ENCODE results near the gene HOXD3.

The HOXD3 gene

DNA sequence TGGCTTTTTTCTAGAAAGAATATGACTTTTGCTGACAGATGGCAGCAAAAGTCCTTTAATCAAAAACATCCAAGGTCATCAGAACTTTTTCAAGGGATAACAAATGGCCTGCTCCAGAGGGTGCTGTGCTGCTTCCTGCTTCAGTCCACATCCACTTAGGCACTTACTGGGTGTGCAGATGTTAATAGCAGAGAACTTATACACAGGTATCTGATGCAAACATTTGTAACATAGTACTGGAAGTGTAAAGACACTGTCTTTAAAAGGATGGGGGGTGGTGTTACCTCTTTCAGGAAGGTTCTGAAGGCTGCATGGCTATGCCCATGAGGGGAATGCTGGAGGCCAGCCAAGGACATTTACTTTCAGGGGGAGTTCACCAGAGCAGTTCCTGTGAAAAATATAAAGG, 22.1 kb upstream of the HOXD3 start:
- DNase-seq = no peak

DNA sequence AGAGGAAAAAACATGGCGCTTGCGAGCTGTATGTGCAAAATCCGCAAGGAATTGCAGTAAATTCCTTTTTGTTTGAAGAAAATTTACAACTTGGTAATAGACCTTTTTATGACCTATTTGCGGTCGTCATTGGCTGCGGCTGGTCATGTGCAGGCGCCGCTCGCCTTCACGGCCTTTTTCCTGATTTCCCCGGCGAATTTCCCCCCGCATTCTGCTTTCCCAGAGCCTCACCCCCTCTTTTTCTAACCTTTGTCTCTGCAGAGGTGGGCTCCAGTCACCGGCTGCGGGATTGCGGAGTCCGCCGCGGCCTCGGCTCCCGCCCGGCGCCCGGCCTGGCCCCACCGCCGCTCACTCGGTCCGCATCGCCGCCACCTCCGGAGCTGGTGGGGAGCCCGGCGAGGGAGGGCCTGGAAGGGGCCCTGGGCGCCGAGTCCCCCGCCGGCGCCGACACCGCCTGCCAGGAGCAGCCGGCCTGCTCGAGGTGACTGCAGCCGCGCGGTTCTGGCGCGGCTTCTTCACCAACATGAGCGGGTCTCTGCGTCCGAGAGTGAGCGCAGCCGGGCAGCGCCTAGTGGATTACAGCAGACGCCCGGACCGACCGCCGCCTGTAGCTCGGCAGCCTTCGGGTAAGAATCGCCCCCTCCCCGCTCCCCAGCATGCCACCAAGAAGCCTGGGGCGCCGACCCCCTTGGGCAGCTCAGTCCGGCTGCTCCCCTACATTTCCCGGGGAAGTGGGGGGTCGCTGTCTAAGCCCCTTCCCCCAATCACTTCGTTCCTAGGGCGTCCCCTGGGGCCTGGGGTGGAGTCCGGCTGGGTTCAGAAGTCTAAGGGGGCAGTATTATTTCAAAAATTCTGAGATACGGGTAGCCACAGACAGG, 20.5 kb upstream of the HOXD3 start:
- DNase-seq = no peak

DNA sequence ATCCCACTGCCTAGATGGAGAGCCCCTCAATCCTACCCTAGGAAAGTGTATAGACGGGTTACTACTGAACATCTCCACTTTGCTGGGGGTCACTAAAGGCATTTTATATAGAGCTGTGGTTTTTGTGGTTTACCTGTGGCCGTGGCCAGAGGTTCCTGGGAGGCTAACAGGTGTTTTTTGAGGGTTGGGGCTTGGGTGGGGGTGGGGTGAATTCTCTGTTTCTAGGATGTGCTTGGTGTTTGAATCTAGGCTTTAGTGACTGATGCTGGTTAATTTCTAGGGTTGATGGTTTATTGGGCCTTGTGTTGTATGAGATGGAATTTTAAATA, 19.9 kb upstream of the HOXD3 start:
- DNase-seq = no peak

- DNase-seq = no peak
Observed at GRCh38 chr2:176137906-176138305, 19.2 kb upstream of the HOXD3 start.

DNA sequence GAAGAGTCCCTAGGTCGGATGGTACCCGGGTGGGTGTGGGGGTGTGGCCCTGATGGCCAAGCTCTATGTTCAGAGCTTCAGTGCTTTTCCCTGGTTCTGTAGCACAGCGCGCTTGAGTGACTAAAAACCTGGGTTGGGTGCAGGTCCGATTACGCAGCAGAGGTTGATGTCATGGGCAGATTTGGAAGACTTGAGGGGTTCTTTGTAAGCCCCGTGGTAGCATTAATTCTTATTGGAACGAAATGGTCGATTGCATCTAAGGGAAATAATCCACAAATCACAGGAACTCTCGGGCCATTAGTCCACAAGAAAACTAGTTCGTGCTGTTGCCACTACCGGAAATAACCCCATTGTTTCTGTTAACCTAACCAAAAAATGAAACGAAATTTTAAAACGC, 18.6 kb upstream of the HOXD3 start:
- DNase-seq = no peak

DNA sequence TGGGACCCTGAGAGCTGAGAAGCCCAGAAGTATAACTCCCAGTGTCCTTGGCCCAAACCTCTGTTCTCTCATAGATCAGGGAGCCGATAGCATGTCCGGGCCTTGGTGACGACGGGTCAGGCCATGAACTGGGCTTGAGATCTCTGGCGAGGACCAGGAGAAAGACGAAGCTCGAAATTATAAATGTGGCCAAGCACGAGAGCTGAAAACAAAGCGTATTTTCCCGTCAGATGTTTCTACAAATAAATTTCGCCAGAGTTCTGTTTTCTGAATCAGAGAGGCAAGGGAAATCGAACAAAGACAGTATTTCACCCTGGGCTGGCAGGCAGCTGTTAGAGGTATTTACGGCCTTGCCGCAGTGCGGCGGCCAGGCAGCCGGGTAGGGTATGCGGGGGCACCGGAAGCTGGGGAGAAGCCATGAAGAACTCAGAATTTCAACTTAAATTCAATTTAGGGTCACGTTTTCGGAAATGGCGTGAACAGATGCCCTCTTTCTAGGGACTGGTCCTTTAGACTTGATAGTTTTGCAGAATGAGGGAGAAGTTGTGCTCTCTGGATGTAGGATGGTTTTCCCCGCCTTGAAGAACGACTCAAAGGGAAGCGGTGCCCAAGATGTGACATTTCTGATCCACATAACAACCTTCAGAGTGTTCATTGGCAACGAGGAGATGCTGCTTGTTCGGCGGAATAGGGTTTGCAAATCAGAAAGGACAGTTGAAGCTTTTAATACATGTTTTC, 18.0 kb upstream of the HOXD3 start:
- no peak for DNase-seq

DNA sequence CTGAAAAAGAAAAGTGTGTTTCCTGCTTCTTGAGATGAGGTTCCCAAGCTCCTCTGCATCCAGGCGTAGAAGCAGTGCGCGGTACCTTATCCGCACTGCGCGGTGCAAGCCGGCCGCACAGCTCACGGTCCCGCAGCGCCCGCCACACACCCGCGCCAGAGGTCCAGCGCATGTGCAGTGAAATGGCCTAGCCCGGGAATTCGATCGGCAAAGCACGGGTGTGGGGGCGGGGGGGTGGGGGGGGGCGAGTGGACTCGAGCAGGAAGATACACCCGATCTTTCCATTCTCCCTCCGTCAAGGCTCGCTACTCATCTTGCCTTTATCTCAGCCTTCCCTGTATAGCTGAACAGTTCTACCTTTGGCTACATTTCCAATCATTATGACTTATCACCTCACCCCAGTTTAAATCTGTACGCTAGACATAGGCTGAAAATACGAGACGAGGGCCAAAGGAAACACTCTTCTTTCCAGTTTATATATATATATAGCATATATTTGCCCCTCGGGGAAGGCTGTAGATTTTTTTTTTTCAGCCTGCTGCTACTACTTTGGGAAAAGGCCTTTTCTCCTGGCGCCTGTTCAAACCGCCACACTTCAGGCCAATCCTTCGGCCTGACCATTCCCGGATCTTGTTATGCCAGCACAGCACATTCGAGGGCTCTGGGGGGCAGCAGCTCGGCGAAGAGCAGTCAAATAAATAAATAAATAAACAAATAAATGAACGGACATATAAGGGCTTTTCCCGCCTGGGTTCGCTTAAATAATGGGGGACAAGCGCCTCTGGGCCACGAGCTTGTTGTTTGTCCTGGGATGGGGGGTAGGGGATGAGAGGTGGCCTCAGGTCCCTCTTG, 17.2 kb upstream of the HOXD3 start:
- DNase-seq = no peak

DNA sequence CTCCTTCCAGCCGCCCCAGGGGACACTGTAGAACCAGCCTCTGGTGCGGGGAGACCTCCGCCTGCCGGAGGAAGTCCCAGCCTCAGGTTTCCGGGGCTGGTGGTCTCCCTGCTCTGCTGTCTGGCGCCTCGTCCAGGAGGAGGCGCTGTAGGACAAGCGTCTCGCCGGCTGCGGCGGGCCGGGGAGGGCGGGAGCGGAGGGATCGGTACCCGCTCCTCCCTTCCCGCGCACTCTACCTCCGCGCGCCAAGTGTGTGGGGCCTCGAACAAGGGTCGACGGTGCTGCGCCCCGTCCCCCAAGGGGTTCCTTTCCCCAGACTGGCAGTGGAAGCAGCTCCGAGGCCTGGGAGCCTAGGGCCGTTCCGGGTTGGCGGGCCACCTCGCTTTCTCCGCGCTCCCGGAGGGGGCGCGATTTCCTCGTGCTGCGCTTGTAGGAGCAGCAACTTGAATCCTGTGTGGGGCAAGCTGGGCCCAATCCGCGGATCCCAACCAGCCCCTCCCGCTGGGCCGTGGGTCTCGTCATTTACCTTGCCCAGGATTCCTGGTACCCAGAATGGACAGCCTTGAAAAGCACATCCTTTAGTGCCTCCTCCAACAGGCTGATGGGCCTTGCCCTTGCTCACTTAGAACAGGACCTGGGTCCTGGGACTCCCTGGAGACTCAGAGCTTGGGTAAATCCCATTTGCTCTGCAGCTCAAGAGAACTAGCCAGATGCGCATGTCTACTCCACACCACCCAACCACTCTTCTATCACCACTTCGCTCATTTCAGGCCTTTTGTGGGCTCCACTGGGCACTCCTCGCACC, 16.4 kb upstream of the HOXD3 start:
- peak; percentile 80 for DNase-seq

- no peak for DNase-seq
Observed at GRCh38 chr2:176142281-176142680, 14.8 kb upstream of the HOXD3 start.

- no peak for DNase-seq
Observed at GRCh38 chr2:176145085-176145969, 11.8 kb upstream of the HOXD3 start.

GRCh38 chr2:176146101-176146500, 11.0 kb upstream of the HOXD3 start:
- no peak for DNase-seq

- DNase-seq = no peak
Observed at GRCh38 chr2:176146645-176147044, 10.5 kb upstream of the HOXD3 start.

- DNase-seq = no peak
Observed at GRCh38 chr2:176147210-176147799, 9.8 kb upstream of the HOXD3 start.

DNA sequence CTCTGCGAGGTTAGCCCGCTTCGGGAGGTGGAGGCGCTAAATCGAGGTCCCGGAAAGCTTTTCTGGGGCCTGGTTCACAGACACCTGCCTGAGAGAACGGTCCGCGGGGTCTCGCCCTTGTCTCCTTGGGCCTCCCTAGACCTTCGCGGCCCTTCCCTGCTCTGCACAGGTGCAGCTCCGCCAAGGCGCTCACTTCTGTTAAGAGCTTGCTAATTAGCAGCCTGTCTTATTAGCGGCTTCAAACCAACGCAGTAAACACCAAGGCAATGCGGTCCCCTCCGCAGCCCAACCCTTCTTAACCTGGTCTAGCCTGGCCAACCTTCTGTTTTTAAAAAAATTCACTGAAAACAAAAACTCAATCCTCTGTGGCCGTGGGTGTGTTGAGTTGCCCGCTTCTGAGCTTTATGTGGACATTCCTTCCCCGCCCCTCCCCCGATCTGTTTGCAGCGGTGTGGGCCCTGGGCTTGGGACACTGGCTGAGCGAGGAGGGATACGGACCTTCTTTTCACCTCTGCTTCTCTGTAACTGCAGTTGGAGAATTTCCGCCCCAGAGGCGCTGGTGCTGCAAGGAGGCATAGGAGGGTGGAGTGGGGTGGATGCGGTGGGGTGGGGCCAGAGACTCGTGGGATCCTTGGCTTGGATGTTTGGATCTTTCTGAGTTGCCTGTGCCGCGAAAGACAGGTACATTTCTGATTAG, 9.2 kb upstream of the HOXD3 start:
- DNase-seq = no peak

GRCh38 chr2:176148751-176149421, 8.2 kb upstream of the HOXD3 start:
- no peak for DNase-seq

GRCh38 chr2:176149481-176149938, 7.6 kb upstream of the HOXD3 start:
- no peak for DNase-seq

DNA sequence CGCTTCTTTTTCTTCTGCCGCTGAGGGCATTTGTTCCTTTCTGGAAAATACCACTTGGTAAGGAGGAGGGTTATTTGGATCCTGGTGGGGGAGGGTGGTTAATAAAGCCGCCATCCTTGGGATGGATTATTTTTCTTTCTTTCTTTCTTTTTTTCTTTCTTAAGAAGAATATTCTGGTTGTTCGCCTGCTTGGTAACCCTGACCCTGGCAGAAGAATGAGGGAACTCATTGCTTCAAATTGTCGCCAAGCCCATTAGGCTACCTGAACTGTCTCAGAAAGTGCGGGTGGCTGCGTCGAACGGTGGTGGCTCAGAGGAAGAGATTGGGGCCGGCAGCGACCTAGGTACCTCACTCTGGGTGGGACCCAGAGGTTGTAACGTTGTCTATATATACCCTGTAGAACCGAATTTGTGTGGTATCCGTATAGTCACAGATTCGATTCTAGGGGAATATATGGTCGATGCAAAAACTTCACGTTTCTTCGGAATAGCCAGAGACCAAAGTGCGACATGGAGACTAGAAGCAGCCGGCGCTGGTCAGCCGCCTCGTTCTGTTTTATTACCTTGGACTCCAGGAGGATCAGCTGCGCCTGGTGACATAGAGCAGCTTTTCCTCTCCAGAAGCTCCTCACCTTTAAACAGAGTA, 7.0 kb upstream of the HOXD3 start:
- DNase-seq = no peak

GRCh38 chr2:176150584-176151441, 6.3 kb upstream of the HOXD3 start:
- DNase-seq = no peak

Measured in activated CD4-positive, alpha-beta T cell treated with anti-CD3 and anti-CD28 coated beads for 48 hours (primary cell).